DMS153 treated with DMSO at 0.1 percent for 48 hours (cell line): Measurements from ENCODE around the gene LILRB3.
A peak's percentile ranks its signal among the peaks of the same experiment; 100 is the strongest.
"Not testable (repeated sequence)": the region's sequence is repeated elsewhere in the genome, so short reads cannot be mapped to it uniquely, and the experiment has no call there.

ENCODE experiments used
- DNase-seq: peaks from one replicate; lab custom pipeline; 2025; ENCODE audit not compliant: unreplicated experiment; lab: John Stamatoyannopoulos, UW

The LILRB3 gene

DNA sequence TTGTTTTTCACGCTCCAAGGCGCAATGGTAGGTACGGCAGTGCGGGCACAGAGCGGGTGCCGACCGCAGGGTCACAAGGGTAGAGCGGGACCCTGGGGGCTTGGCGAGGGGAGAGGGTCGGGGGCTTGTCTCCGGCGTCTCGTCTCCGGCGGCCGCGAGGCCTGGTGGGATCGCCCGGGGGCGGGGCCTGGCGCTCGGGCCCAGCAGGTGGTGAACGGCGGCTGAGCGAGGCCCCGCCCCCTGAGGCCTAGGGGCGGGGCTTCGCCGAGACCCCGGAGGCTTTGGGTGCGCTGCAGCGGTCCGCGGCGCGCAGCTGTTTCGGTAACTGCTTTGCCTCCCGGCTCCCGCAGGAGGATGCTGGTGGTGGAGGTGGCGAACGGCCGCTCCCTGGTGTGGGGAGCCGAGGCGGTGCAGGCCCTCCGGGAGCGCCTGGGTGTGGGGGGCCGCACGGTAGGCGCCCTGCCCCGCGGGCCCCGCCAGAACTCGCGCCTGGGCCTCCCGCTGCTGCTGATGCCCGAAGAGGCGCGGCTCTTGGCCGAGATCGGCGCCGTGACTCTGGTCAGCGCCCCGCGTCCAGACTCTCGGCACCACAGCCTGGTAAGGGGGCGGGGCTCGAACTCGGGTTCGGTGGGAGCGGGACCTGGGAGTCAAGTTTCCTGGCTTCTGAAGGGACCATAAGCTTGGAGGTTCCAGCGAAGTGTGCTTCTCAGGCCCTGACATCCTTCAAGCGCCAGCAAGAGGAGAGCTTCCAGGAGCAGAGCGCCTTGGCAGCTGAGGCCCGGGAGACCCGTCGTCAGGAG is 31.6 kb downstream of the LILRB3 start, which contains the start of gene TSEN34:
TSS of gene TSEN34 (plus strand) at position 298 of the 800 bp plus-strand sequence. CDS start at position 355, 57 bp downstream.
- no peak for DNase-seq

DNA sequence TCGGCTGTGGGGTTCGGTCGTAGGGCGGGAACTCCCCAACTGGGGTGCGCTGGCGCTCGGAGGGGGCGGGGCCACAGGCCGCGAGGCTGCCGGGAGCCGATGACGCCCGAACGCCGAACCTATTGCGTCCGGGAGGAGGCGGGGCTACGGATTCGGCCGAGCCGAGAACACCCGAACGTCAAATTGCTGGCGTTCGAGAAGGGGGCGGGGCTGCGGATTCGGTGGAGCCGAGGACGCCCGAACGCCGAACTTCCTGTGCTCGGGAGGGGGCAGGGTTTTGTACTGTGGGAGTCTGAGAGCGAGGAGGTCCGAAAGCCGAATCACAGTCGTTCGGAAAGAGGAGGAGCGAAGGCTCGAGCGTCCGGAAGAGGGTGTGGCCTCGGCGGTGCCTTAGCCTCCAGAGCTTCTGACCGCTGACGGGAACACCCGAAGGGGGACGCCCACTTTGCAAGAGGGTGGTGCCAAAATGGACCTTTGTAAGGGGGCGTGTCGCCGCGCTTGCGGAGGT is 32.2 kb downstream of the LILRB3 start:
- DNase-seq, result peak; percentile 97

DNA sequence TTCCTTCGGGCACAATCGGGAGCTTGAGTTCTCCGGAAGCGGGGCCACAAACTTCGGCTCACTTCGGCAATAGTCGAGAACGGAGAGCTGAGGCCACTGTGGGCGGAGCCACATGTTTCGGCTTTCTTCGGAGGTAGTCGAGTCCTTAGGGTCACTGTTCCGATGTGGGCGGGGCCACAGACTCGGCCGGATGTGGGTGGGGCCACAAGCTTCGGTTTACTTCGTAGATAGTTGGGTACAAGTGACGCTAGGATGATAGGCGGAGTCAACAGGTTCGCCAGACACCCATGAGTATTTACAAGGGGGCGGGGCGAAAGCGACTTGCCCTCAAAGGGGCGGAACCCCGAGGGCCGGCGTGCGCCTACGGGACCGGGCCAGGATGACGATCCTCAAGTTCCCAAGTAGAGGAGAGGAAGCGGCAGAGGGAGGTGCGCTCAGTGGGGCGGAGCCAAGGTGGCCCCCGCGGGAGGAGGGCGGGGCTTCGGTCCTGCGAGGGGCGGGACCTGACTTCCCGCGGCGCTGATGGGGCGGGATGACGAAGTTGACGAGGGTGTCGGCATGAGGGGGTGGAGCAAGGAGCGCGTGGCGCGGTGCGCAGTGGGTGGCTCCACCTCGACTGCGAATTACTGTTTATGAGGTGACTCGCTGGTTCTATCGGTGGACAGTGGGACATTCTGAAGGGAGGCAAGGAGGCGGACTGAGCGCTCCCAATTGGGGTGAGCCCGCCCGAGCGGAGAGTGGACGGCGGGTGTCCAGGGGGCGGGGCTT is 32.9 kb downstream of the LILRB3 start:
- DNase-seq, result peak; percentile 100

DNA sequence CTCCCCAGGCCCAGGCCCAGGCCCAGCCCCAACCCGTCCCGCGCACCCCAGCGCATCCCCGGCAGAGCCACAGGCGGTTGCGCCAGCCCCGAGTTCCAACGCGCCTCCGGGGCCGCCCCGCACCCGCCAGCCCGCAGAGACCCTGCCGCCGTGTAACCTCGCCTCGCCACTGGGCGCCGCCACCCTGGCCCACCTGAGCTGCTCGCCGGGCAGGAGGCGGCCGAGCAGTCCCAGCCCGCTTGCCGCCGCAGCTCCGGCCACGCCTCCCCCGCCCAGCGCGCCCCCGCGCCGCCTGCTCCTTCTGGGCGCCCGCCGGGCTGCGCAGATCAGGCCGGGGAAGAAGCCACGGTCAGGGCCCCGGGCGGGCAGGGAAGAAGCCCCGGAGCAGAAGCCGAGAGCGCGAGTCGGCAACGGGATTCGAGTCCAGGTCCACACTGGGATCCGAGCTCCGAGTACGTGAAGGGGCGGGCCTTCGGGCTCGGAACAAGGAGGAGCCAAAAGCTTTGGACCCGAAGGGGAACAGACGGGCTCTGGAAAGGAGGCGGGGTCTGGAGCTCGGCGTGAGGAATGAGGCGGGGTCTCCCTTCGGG is 33.6 kb downstream of the LILRB3 start, which contains the start of gene MBOAT7:
TSS of gene MBOAT7 (minus strand) at position 436 of the 590 bp plus-strand sequence. CDS start 1,072 bp downstream, outside the sequence.
- peak; percentile 74 for DNase-seq

DNA sequence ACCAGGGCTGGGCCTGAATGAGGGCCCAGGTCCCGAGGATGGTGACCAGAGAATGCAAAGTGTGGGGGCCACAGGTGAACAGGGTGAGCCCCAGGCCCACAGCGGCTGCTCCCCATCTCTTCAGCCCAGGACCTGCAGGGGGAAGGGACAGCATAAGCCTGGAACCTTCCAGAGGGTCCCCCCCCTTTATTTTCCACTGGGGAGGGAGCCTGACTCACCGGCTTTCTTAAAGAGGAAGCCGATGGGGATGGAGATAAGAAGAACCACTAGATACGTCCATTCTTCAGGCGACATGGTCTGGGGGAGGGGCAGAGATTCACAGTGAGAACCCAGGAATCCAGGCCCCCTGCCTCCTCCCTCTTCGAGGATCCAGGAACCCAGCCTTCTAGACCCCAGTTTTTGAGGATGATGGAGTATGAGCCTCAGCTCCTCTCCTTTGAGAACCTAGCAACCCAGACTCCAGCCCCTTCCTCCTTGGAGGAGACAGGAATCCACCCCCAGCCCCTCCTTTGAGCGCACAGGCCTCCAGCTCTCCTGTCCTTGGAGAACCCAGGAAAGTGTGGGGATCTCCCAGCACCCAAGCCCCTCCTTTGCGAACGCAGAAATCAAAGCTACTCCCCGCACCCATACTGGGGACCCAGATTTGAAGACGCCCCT is 34.5 kb downstream of the LILRB3 start:
- no peak for DNase-seq

DNA sequence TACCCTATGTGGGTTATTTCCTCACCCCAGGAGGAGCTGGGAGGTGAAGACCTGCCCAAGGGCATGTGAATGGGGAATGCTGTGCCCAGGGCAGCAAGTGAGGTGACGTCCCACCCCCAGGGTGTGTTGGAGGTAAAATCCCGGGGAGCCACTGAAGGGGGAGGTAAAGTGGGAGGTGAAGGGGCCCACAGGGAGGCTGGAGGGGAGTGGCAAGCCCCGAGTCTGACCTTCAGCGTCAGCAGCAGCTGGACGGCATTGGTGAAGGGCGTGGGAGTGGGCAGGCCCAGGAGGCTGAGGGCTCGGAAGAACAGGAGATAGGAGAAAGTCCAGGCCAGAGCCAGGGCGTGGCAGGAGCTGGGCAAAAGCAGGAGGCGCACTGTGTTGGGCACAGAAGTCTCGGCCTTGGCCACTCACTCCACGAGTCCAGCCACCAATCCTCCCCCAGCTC is 35.8 kb downstream of the LILRB3 start:
- DNase-seq, result no peak

DNA sequence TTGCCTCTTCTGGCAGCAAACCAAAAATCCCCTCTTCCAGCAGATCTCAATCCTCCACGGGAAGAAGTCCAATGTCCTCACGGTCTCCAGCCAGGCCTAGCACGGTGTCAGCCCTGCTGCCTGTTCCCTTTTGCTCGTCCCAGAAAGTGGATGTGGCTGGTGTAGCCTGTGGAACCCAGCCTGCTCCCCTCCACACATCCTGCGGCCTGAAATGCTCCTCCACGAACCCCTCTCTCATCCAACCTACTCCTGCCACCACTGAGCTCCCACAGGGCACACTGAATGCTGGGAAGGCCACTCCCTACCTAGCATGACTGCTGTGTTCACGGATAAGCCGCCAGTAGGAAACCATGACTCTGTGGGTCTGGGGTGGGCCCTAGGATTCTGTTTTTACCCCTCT is 36.5 kb downstream of the LILRB3 start:
- no peak for DNase-seq

DNA sequence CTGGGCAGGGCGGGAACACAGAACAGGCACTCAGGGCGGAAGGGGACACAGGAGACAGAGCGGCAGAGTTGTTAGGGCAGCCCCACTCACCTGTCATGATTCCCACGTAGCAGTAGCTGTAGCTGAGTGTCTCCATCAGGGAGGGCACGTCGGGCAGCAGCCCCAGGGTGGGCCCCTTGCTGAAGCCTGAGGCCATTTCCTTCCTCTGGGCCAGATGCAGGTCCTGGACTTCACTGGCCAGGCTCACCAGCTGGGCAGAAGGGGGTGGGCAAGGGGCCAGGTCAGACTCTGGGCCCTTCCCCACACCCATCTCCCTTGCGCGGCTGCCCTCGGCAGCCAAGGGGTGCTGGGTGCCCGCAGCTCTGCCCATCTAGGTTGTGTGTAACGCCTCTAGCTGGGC is 39.4 kb downstream of the LILRB3 start:
- no peak for DNase-seq

DNA sequence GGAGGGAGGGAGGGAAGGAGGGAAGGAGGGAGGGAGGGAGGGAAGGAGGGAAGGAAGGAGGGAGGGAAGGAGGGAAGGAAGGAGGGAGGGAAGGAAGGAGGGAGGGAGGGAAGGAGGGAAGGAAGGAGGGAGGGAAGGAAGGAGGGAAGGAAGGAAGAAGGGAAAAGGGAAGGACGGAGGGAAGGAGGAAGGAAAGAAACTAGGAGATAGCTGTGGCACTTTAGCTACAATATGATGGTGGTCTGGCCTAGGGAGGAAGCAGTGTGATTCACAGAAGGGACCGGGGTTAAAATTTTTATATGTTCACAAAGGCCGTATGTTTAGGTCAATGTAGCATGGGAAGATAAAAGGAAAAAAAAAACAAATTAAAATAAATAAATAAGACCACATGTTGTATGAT is 40.9 kb downstream of the LILRB3 start:
- DNase-seq, result not testable (repeated sequence)

DNA sequence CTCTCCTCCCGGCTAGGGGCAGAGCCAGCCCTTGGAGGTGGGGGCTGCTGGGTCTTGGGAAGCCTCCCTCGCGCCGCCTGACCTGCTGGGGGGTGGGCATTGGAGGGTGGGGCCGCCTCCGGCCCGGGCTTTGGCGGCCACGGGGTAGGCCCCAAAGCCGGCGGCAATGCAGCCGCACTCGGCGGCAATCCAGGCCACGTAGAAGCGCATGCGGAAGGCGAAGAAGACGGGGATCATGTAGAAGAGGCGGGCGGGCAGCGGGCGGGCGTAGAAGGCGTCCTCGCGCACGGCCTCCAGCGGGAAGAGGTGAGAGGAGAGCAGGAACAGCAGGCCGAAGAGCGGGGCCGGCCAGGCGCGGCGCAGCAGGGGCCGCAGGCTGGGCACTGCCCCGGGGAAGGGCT is 42.1 kb downstream of the LILRB3 start:
- no peak for DNase-seq

DNA sequence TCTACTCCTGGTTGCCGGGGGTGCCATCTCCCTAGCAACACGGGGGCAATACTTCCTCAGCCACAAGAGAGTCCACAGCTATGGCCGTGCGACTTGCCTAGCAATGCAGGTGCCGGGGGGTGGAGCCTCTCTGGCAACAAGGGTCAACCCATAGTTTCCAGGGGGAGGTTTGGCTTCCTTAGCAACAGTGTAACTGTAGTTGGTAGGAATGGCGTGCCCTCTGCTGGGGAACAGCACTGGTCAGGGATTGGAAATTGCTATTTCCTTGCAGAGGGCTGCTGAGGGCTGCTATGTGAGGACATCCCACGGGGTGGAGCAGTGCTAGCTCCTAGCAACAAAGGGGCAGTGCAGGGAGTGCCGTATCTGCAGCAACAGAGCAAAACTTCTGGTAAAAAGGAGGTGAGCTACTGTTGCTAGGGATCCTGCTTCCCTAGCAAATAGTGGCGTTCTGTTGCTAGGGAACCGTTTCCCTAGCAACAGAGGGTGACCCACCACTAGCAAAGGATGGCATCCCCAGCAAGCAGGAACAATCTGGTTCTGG is 42.8 kb downstream of the LILRB3 start:
- peak; percentile 89 for DNase-seq

DNA sequence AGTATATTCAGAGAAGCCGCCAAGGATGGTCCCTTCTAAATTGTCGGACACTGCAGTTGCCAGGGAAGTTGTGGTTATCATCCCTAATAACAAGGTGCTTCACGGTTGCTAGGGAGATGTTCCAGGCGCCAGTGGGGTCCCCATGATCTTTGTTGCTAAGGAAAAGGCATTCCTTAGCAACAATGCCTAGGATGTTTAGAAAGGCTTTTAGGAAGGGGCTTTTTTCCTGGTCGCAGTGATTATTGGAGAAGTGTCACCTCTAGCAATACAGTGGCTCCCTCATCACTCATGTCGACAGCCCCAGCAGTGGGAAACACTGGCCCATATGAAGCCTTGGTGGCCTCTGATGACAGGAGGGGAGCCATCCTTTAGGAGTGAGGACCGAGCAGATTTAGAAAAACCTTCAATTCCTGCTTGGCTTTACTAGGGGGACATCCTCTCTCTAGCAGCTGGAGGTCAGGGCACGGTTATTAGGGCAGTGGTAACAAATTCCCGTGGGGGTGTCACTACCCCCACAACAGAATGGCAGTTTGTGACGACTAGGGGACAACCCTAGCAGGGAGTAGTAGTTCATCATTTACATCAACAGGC is 43.5 kb downstream of the LILRB3 start:
- DNase-seq, result no peak

DNA sequence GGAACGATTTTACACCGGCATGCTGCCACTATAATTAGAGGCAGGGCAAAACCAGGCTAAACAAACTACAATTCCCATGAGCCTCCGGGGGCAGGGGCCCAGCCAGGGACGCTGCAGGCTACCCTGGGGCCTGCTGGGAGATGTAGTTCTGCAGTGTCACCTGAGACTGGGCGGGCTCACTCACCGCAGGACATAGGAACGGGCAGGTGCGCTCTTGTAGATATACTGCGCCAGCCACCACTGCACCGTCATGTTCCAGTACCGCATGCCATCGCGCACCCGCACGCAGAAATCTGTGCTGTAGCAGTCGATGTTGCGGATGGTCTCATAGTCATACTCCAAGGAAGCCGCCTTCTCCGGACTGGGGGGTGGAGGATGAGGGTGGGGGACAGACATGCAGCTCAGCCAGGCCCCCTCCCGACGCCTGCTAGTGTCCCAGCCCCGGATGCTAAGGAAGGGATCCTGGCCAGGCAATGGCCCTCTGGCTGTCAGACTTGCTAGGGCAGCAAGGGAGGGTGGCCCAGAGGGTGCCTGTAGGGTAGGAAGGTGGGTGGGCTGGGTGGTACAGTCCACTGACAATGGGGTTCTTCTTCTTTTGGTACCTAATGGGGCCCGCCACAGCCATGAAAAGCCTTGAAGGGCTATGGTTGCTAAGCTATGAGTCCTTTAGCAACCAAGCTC is 44.1 kb downstream of the LILRB3 start:
- peak; percentile 70 for DNase-seq

DNA sequence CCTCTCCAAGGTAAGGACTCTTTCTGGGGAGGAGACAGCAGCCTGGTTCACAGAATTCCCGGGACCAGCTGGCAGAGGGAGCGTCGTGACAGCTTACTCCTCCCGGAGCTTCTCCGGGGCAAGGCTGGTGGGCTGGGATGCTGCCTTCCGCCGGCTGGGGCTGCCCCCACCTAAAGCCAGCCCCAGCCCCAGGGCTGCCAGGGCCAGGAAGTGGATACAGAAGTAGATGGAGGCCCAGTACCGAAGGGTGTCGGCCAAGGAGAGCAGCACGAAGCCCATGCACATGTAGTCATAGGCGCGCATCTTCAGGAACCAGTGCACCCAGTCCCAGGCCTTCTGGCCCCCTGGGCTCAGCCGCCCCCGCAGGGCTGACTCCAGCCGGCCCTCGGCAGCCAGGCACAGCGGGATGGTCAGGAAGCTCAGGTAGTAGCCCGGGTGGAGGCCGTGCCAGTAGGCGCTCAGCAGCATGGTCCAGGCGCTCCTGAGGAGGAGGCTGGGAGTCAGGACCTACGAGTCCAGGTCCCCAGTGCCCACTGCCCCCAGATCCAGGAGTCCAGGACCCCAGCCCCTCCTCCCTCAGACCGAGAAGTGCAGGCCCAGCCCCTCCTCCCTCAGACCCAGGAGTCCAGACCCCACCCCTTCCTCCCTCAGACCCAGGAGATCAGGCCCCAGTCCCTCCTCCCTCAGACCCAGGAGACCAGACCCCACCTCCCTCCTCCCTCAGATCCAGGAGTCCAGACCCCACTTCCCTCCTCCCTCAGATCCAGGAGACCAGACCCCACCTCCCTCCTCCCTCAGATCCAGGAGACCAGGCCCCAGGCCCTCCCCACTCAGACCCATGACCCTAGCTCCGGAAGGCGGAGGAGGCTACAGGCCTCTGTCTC is 48.6 kb downstream of the LILRB3 start:
- DNase-seq, result no peak

DNA sequence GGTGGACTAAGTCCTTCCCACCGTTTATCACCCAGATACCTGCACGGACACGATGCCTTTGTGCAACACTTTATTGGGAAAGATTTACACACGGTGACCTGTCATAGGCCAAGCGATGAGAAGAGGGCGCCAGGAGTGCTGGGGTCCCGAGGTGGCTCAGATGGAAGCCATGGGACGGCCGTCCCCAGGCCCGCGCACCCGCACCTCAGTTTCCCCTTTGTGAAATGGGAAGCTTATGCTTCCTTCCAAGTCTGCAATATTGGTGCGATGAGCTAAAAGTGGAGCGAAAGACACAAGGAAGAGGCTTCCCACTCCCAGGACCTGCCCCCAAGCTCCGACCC is 49.5 kb downstream of the LILRB3 start:
- no peak for DNase-seq

DNA sequence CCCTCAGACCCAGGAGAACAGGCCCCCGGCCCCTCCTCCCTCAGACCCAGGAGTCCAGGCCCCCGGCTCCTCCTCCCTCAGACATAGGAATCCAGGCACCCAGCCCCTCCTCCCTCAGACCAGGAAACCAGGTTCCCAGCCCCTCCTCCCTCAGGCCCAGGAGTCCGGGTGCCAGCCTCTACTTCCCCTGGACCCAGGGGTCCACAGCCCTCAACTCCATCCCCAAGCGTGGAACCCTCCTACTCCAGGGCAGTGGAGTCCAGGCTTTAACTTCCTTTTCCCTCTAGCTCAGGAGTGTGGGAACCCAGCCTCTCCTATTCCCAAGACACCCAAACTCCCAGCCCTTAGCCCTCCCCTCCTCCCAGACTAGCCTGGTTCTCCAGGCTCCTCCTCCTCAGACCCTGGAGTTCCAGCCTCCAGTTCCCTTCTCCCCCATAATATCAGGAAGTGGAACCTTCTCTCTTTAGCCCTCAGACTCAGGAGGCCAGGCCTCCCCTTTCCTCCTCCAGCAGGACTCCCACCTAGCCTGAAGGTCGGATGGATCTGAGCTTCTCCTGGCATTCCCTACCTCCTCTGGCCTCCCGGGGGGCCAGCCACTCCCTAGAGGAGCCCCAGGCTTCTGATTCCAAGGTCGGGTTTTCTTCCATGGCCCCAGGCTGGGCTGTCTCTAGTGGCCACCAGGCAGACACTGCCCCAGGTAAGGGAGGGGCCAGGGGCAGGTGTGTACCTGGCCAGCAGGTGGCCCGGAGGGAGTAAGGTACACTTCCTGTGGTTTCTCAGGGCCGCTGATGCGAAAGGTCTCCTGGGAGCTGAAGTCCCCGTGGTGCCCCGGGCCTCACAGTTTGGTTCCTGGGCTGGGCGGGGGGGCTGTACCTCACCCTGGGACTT is 50.1 kb downstream of the LILRB3 start, which contains the start of gene TMC4:
TSS of gene TMC4 (minus strand) at position 690 of the 888 bp plus-strand sequence. CDS start at position 647, 43 bp downstream.
- DNase-seq, result peak; percentile 70

DNA sequence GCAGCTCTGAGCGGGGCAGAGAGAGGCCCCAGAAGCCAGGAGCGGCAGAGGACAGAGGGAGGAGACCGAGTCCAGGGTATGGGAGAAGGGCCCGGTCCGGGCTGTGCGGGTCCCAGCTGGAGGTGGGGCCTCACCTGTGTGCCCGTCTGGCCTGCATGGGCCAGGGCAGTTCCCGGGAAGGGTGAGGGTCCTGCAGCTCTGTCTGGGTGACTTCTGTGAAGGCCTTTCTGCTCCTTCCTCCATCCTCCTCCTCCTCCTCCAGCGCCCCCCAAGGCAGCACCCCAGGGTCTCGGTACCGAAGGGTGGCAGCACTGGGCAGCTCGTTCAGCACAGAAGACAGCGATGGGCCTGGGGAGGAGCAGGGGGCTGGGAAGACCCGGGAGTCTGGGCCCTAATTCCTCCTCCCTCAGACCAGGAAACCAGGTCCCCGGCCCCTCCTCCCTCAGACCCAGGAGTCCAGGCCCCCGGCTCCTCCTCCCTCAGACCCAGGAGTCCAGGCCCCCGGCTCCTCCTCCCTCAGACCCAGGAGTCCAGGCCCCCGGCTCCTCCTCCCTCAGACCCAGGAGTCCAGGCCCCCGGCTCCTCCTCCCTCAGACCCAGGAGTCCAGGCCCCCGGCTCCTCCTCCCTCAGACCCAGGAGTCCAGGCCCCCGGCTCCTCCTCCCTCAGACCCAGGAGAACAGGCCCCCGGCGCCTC is 50.9 kb downstream of the LILRB3 start:
- DNase-seq, result not testable (repeated sequence)
